ENCODE data around the gene PRR36. TPM values are rescaled to one million over a fixed set of nuclear protein-coding genes. Genes with fewer than 3 reads are reported as not detected.

PRR36 gene
- total RNA-seq, 2 experiments from 2014 or later = 0.25 to 0.30 TPM

- H3K4me1 Mint-ChIP-seq (ENCODE audit: low read depth) = peaks cover 30% of the 10 kb centered on the region
- DNase-seq = peak in 1 of 14 experiments; percentile 59
- ChIA-PET CTCF (interaction anchor here (1.7 to 5.6 kb wide), 4 partner anchors 19 to 80 kb away, joined by 7 to 43 read pairs (median 18); partner anchors contain the start of genes MAP2K7 and TIMM44), POLR2A (interaction anchor here (1.2 to 7.7 kb wide), 5 partner anchors 18 to 53 kb away, joined by 3 to 116 read pairs (median 42); partner anchors contain the start of genes MAP2K7 and TIMM44)
- intact Hi-C loops (cut with DNase I, micrococcal nuclease) = loop anchor here (5.0 to 10.0 kb wide), 4 partner anchors 55 to 1557 kb away; partner anchors contain the start of genes CLPP (in 1 of the 2), NDUFA7 (in 1 of the 2) and RPS28 (in 1 of the 2)
- H3K36me3 Mint-ChIP-seq (ENCODE audit: low read depth) = peaks cover 25% of the 10 kb centered on the region
- H3K27ac Mint-ChIP-seq = no peak overlapping the region
- Histone ChIP-seq H3K27me3 (ENCODE audit: control insufficient read depth in 1 of 2, insufficient read depth in 2 of 2, low read length in 2 of 2) (peaks cover 16 to 20% of the 10 kb centered on the region in 2 experiments), H3K4me3 (ENCODE audit: low read length) (no peak overlapping the region), H3K9me3 (ENCODE audit: control insufficient read depth in 1 of 2, insufficient read depth in 1 of 2, low read length in 2 of 2) (peaks cover 0 to 5% of the 10 kb centered on the region in 2 experiments), H3K36me3 (ENCODE audit: insufficient read depth, low read length) (peaks cover 24% of the 10 kb centered on the region), H3K4me1 (ENCODE audit: insufficient read depth, low read length) (peaks cover 65% of the 10 kb centered on the region), H3K27ac (ENCODE audit: low read depth in 1 of 2, low read length in 2 of 2) (no peak overlapping the region)
- no peak overlapping the region for H3K4me3 Mint-ChIP-seq
- peaks cover 20% of the 10 kb centered on the region for H3K27me3 Mint-ChIP-seq
- no peak for TF ChIP-seq CTCF (IDR thresholded peaks at IDR 0.05)
- ATAC-seq (ENCODE audit: poor library complexity) = no peak
- no peaks in the 10 kb centered on the region for H3K9me3 Mint-ChIP-seq
Measured at GRCh38 chr19:7921967-7922835, 48.0 kb upstream of the PRR36 start.

- H3K9me3 ChIP-seq (ENCODE audit: control insufficient read depth in 1 of 2, insufficient read depth in 1 of 2, low read length in 2 of 2) = peaks cover 0 to 5% of the 10 kb centered on the region in 2 experiments
- Mint-ChIP-seq H3K4me3 (peak overlapping the region; percentile 94), H3K27me3 (peaks cover 25% of the 10 kb centered on the region), H3K27ac (peak overlapping the region; percentile 79), H3K9me3 (no peaks in the 10 kb centered on the region), H3K4me1 (ENCODE audit: low read depth) (peaks cover 34% of the 10 kb centered on the region), H3K36me3 (ENCODE audit: low read depth) (peaks cover 23% of the 10 kb centered on the region)
- peak overlapping the region; percentile 69 for H3K4me3 ChIP-seq (ENCODE audit: low read length)
- ChIA-PET POLR2A (interaction anchor here (1.3 to 7.7 kb wide), 12 partner anchors 8 to 852 kb away, joined by 3 to 116 read pairs (median 4); partner anchors contain the start of genes MAP2K7, PET100, TIMM44 and XAB2), CTCF (interaction anchor here (1.2 to 5.6 kb wide), 6 partner anchors 8 to 241 kb away, joined by 3 to 43 read pairs (median 12); partner anchors contain the start of genes MAP2K7, TIMM44 and TRAPPC5)
- ATAC-seq (ENCODE audit: poor library complexity) = no peak
- H3K36me3 ChIP-seq (ENCODE audit: insufficient read depth, low read length) = peaks cover 18% of the 10 kb centered on the region
- H3K27ac ChIP-seq (ENCODE audit: low read depth in 1 of 2, low read length in 2 of 2) = peak overlapping the region; percentile 55 to 78
- peaks cover 21 to 24% of the 10 kb centered on the region in 2 experiments for H3K27me3 ChIP-seq (ENCODE audit: control insufficient read depth in 1 of 2, insufficient read depth in 2 of 2, low read length in 2 of 2)
- intact Hi-C loops (cut with DNase I, micrococcal nuclease) = loop anchor here (5.0 to 10.0 kb wide), 4 partner anchors 54 to 1557 kb away; partner anchors contain the start of genes CLPP (in 1 of the 2), NDUFA7 (in 1 of the 2) and RPS28 (in 1 of the 2)
- DNase-seq = no peak
- H3K4me1 ChIP-seq (ENCODE audit: insufficient read depth, low read length) = peaks cover 68% of the 10 kb centered on the region
- no peak for TF ChIP-seq CTCF (IDR thresholded peaks at IDR 0.05)
Measured at GRCh38 chr19:7921302-7921966, 47.2 kb upstream of the PRR36 start.

Measured in CD4-positive, alpha-beta T cell (primary cell).